Measurements from ENCODE around the gene SLC2A5.

DNA sequence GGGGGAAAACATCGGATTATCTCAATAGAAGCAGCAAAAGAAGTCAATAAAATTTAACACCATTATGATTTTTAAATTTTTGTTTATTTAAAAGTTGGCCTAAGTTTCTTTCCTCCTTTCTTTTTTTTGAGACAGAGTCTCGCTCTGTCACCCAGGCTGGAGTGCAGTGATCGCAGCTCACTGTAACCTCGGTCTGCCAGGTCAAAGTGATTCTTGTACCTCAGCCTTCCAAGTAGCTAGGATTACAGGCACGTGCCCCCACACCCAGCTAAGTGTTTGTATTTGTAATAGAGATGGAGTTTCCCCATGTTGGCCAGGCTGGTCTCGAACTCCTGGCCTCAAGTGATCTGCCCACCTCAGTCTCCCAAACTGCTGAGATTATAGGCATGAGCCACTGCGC is 20.9 kb downstream of the SLC2A5 start:
- TF ChIP-seq, protein P1, sequence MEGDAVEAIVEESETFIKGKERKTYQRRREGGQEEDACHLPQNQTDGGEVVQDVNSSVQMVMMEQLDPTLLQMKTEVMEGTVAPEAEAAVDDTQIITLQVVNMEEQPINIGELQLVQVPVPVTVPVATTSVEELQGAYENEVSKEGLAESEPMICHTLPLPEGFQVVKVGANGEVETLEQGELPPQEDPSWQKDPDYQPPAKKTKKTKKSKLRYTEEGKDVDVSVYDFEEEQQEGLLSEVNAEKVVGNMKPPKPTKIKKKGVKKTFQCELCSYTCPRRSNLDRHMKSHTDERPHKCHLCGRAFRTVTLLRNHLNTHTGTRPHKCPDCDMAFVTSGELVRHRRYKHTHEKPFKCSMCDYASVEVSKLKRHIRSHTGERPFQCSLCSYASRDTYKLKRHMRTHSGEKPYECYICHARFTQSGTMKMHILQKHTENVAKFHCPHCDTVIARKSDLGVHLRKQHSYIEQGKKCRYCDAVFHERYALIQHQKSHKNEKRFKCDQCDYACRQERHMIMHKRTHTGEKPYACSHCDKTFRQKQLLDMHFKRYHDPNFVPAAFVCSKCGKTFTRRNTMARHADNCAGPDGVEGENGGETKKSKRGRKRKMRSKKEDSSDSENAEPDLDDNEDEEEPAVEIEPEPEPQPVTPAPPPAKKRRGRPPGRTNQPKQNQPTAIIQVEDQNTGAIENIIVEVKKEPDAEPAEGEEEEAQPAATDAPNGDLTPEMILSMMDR (conservative IDR thresholded peaks at IDR 0.05; ENCODE audit: low read depth, low read length): no peak
- TF ChIP-seq EZH2 (IDR thresholded peaks at IDR 0.05; ENCODE audit: low read length, unreplicated experiment): no peak

Measured in PC-3 (cell line).